ENCODE data around the gene RNU1-2.
"Not testable (repeated sequence)": the region's sequence is repeated elsewhere in the genome, so short reads cannot be mapped to it uniquely, and the experiment has no call there.

Gene RNU1-2

DNA sequence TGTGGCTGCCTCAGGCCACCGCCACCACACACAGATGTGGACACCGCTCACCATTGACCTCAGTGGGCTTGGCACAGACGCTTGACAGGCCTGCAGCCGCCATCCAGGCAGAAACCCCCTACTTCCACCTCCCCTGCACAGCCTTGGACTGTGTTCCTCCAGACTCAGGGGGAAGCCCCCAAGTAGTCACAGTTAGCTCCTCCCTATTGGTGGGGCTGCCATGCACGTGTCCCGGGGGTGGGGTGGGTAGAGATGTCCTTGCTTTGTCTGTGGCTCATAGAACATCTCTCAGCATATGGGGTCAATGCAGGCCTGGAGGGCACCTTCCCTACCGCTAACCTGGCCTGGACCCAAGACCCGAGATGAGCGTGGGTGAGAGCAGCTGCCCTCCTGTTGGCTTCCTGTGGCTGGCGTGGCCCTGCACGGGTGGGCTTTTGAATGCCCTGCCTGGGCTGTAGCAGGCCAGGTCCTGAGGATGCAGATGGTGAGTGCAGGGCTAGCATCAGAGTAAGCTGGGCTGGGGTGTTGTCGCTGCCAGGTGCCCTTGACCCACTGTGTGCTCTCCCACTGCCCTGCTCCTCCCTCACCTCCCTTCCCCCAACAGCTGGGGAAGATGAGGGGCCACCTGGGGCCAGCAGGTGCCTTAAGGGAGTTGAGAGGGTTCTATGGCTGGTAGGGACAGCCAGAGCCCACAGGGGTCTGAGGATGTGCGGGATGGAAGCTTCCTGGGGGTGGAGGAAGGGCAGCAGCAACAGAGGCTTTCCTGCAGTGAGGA is 32.1 kb downstream of the RNU1-2 start:
- no peak for DNase-seq

- not testable (repeated sequence) for DNase-seq
These were observed 33.6 kb downstream of the RNU1-2 start for GRCh38 chr1:16929146-16930041.

- not testable (repeated sequence) for DNase-seq
These were observed 35.6 kb downstream of the RNU1-2 start for GRCh38 chr1:16931206-16931934.

GRCh38 chr1:16933945-16934344 is 38.2 kb downstream of the RNU1-2 start:
- not testable (repeated sequence) for DNase-seq

DNA sequence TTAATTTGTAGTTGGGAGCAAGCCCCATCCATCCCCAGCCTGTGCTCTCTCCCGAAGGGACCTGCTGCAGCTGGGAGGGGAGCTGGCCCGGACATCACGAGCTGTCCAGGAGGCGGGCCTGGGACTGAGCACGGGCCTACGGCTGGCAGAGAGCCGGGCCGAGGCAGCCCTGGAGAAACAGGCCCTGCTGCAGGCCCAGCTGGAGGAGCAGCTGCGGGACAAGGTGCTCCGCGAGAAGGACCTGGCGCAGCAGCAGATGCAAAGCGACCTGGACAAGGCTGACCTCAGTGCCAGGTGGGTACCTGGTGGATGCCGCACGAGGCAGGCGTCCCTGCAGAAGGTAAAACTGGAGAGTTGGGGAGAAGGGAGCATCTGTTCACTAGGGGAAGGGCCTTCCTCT is 40.8 kb downstream of the RNU1-2 start:
- DNase-seq: not testable (repeated sequence)

DNA sequence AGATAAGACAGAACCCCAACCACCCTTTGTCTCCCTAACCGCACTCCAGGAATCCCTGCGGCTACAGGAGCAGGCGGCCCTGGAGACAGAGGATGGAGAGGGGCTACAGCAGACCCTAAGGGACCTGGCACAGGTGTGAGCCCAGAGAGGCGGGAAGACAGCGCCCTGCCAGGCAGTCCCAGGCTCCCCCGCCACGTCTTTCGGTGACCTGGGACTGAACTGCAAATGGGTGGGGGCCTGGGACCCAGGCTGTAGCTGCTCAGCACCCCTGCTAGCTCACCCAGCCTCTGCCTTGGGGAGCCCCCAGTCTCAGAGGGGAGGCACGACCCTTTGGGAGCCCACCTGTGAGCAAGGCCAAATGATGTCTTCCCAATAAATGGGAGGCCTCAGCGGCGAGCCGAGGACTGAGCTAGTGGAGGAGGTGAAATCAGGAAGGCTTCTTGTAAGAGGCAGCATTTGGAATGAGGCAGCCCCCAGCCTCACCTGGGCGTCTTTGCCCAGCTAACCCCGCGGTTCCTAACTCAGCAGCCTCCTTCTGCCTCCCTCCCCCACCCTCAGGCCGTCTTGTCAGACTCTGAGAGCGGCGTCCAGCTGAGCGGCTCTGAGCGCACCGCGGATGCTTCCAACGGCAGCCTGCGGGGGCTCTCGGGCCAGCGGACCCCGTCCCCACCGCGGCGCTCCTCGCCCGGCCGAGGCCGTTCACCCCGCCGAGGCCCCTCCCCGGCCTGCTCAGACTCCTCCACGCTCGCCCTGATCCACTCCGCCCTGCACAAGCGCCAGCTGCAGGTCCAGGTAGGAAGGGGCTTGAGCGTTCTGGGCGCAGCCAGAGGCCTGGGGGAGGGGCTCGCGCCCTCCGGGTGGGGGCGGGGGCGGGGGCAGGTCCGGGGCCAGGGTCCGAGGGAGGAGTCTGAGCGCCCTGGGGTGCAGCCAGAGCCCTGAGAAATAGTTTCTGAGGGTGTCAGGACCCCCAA is 42.9 kb downstream of the RNU1-2 start:
- no peak for DNase-seq

- not testable (repeated sequence) for DNase-seq
These were observed 43.8 kb downstream of the RNU1-2 start for GRCh38 chr1:16939386-16940180.

GRCh38 chr1:16944038-16944437 is 48.3 kb downstream of the RNU1-2 start:
- DNase-seq: no peak

- DNase-seq: not testable (repeated sequence)
These were observed 49.7 kb downstream of the RNU1-2 start for GRCh38 chr1:16945512-16945911.
